Retinal pigment epithelial cell (primary cell): ENCODE measurements around the gene PLA2G4A.

ENCODE experiments used
- DNase-seq: peaks from one replicate; pipeline ENCODE4 v3.0.0-alpha.2; 2010; ENCODE audit warnings: low read depth
- H3K4me3 ChIP-seq: 2 replicates; pipeline ENCODE4 v1.5.1; 2011; ENCODE audit warnings: mild to moderate bottlenecking, low read length, control low read depth, moderate library complexity
- TF ChIP-seq, protein P1 (sequence below): conservative IDR thresholded peaks from 2 replicates; pipeline ENCODE4 v1.5.1; 2011; ENCODE audit warnings: low read depth, low read length, control low read depth, inconsistent platforms

The PLA2G4A gene

DNA sequence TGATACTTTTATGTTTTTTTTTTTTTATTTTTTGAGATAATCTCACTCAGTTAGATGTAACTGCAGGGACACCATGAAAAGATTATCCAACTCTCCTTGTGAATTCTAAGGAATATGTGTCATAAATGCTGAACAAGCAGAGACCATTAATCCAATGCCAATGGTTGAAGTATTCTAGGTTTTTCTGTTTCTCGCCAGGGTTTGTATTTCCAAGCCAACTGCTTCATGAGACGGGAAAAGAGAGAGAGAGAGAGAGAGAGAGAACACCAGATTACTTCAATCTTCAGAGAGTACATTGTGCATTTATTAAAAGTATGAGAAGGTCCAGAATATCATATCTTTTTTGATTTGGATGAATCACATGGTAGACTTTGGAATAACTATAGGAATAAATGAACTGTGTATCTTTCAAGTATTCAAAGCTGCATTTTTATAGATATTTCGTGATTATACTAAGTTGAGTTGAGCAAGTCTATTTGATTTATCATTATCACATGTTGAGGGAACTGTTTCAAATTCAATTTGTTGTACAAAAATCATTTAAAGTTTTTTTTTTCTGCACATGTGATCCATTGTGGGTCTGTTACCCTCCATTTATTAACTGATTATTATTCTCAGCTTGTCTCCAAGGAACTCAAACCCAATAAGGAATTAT lies 108.4 kb downstream of the PLA2G4A start:
- DNase-seq, result no peak
- TF ChIP-seq, protein P1, sequence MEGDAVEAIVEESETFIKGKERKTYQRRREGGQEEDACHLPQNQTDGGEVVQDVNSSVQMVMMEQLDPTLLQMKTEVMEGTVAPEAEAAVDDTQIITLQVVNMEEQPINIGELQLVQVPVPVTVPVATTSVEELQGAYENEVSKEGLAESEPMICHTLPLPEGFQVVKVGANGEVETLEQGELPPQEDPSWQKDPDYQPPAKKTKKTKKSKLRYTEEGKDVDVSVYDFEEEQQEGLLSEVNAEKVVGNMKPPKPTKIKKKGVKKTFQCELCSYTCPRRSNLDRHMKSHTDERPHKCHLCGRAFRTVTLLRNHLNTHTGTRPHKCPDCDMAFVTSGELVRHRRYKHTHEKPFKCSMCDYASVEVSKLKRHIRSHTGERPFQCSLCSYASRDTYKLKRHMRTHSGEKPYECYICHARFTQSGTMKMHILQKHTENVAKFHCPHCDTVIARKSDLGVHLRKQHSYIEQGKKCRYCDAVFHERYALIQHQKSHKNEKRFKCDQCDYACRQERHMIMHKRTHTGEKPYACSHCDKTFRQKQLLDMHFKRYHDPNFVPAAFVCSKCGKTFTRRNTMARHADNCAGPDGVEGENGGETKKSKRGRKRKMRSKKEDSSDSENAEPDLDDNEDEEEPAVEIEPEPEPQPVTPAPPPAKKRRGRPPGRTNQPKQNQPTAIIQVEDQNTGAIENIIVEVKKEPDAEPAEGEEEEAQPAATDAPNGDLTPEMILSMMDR, result no peak

DNA sequence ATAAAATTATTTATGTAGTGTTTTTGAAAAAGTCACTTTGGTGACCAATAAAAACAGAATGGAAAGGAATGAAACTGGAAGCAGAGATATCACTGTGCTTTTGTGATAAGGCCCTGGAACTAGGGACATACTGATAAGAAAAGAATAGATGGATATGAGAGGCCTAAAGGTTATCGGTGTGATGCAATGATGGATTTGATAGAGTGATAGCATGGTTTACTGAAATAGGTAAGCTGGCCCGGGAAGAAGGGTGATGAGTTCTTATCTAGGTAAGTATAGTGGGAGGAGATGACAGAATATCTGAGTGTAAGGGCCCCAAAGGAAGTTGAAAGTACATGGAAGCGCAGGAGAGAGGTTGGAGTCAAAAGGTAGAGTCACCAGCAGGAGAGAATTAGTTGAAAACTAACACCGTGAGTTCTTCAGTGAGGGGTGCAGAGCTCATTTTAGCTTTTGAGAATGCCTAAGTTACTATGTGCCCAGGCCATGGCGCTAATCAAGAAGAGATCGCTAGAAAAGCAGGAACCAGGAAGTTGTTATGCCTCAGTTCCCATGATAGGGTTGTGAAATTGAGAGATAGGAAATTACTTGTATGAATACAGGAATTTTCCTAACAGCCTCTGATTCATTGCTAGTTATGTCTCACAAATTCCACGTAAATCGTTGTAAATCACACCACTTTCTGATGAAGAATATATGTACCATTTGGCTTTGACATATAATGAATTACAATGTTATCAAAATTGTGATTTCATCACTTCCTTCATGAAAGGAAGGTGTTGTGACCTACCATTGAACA lies 115.3 kb downstream of the PLA2G4A start:
- no peak for DNase-seq
- no peak overlapping the region for H3K4me3 ChIP-seq
- TF ChIP-seq, protein P1, result no peak

More for the DNA sequence above, 108.4 kb downstream of the PLA2G4A start:
- no peak overlapping the region for H3K4me3 ChIP-seq

DNA sequence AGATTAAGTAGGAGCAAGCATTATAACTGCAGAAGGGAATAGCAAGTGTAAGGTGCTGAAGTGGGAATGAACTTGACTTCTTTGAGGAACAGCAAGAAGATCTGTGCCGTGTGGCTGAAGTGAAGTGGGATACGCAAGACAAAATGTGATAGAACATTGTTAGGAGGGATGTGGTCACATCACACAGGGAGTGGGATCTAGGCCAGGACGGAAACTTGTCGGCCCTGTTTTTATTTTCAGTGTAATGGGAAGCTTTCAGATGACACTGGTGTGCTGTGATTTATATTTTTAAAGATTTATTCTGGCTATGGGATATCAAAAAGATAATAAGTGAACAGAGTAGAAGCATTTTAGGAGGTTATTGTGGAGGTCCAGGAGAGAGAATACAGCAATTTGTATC lies 116.4 kb downstream of the PLA2G4A start:
- H3K4me3 ChIP-seq, result no peak overlapping the region

DNA sequence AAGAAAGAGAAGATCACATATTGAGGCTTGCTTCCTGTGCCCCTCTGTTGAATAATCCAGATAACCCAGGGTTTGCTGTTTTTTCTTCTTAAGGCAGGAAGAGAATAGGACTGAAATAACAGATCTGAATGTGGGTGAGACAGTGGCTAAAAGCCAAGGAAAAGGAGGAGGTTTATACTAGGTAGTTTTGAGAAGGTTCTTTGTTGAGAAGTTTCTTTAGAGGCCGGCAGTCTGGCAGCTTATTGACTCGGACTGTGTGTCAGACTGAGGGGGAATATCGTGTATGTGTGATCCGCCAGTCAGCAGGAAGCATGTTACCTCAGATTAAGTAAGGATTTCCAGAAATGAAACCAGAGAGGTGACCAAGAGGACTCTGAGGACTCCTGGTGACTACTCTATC lies 119.8 kb downstream of the PLA2G4A start:
- DNase-seq, result no peak
- no peak overlapping the region for H3K4me3 ChIP-seq
- TF ChIP-seq, protein P1, result no peak

More for the DNA sequence above, 116.4 kb downstream of the PLA2G4A start:
- no peak for DNase-seq
- TF ChIP-seq, protein P1, result no peak

DNA sequence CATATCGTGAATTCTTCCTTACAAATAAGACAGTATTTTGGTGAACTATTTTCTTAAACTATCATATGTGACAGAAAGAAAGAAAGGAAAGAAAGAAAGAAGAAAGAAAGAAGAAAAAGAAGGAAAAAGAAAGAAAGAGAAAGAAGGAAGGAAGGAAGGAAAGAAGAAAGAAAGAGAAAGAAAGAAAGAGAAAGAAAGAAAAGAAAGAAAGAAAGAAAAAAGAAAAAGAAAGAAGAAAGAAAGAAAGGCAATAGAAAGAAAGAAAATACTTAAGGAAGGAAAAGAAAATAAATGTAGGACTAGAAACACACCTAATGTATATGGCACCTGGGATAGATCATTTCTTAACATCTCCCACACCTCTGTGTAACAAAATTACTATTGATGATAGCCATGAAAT lies 120.4 kb downstream of the PLA2G4A start:
- DNase-seq, result no peak
- H3K4me3 ChIP-seq, result no peak overlapping the region
- TF ChIP-seq, protein P1, result no peak

DNA sequence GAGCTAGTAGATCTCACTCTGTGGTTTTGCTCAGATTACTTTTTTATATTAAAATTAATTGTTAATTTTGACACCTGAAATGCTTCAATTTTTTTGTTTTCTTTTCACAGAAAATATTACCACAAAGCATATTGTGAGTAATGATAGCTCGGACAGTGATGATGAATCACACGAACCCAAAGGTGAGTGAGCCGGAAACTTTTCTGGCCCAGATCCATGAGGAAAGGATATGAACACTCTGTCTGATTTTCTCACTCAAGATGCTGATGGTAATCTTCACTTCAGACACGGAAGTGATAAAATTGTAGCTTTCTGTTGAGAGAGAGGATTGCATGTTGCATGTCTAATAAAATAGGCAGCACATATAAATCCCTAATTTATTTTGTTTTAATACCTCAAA lies 121.8 kb downstream of the PLA2G4A start:
- H3K4me3 ChIP-seq, result no peak overlapping the region

More for the DNA sequence above, 121.8 kb downstream of the PLA2G4A start:
- DNase-seq, result no peak
- TF ChIP-seq, protein P1, result no peak
